GM19238 (cell line): Measurements from ENCODE around the gene RCE1.
"Not testable (repeated sequence)": the region's sequence is repeated elsewhere in the genome, so short reads cannot be mapped to it uniquely, and the experiment has no call there.

Experiments
- DNase-seq: peaks from one replicate; pipeline ENCODE4 v3.0.0; 2011; ENCODE audit warnings: low spot score; ENCODE audit not compliant: insufficient read length

The RCE1 gene

GRCh38 chr11:66842896-66843775, at the start of gene RCE1:
TSS of gene RCE1 (plus strand) at chr11:66843441. CDS start at chr11:66843456, 15 bp downstream.
- DNase-seq, result peak; percentile 93

GRCh38 chr11:66799815-66800214, 43.4 kb upstream of the RCE1 start:
- not testable (repeated sequence) for DNase-seq

- DNase-seq, result peak; percentile 11
Observed at GRCh38 chr11:66800720-66801428, 42.4 kb upstream of the RCE1 start.

- no peak for DNase-seq
Observed at GRCh38 chr11:66809592-66809991, 33.6 kb upstream of the RCE1 start.

GRCh38 chr11:66810576-66811185, 32.6 kb upstream of the RCE1 start:
- DNase-seq, result no peak

- no peak for DNase-seq
Observed at GRCh38 chr11:66814678-66815077, 28.6 kb upstream of the RCE1 start.

GRCh38 chr11:66815646-66816045, 27.6 kb upstream of the RCE1 start:
- no peak for DNase-seq

GRCh38 chr11:66818231-66818955, 24.8 kb upstream of the RCE1 start:
- no peak for DNase-seq

GRCh38 chr11:66820381-66820780, 22.9 kb upstream of the RCE1 start:
- no peak for DNase-seq

- no peak for DNase-seq
Observed at GRCh38 chr11:66820901-66821300, 22.3 kb upstream of the RCE1 start.

GRCh38 chr11:66823700-66824099, 19.5 kb upstream of the RCE1 start:
- DNase-seq, result no peak

GRCh38 chr11:66824573-66824972, 18.7 kb upstream of the RCE1 start:
- not testable (repeated sequence) for DNase-seq

GRCh38 chr11:66834539-66834845, 8.7 kb upstream of the RCE1 start:
- DNase-seq, result no peak

GRCh38 chr11:66834943-66835342, 8.3 kb upstream of the RCE1 start:
- no peak for DNase-seq

- no peak for DNase-seq
Observed at GRCh38 chr11:66835768-66836405, 7.4 kb upstream of the RCE1 start.

- no peak for DNase-seq
Observed at GRCh38 chr11:66840317-66841091, 2.7 kb upstream of the RCE1 start.

GRCh38 chr11:66841861-66842260, 1.4 kb upstream of the RCE1 start:
- DNase-seq, result no peak

GRCh38 chr11:66842501-66842895, 743 bp upstream of the RCE1 start:
- DNase-seq, result no peak

GRCh38 chr11:66843776-66844495, 695 bp downstream of the RCE1 start:
- DNase-seq, result no peak
